ENCODE results near the gene CXXC1.

CXXC1 gene

GRCh38 chr18:50284255-50284885 lies 3.1 kb downstream of the CXXC1 start:
- TF ChIP-seq GATA3 (IDR thresholded peaks at IDR 0.05; ENCODE audit: low read depth, low read length), result no peak
- TF ChIP-seq GATA2 (IDR thresholded peaks at IDR 0.05; ENCODE audit: low read depth, low read length), result no peak

GRCh38 chr18:50283469-50284209 lies 3.9 kb downstream of the CXXC1 start:
- TF ChIP-seq GATA3 (IDR thresholded peaks at IDR 0.05; ENCODE audit: low read depth, low read length) (no peak), GATA2 (IDR thresholded peaks at IDR 0.05; ENCODE audit: low read depth, low read length) (no peak)

GRCh38 chr18:50282521-50283335 lies 4.8 kb downstream of the CXXC1 start:
- TF ChIP-seq GATA3 (IDR thresholded peaks at IDR 0.05; ENCODE audit: low read depth, low read length) (no peak), GATA2 (IDR thresholded peaks at IDR 0.05; ENCODE audit: low read depth, low read length) (no peak)

GRCh38 chr18:50281972-50282520 lies 5.4 kb downstream of the CXXC1 start:
- TF ChIP-seq GATA2 (IDR thresholded peaks at IDR 0.05; ENCODE audit: low read depth, low read length) (no peak), GATA3 (IDR thresholded peaks at IDR 0.05; ENCODE audit: low read depth, low read length) (no peak)

- TF ChIP-seq GATA2 (IDR thresholded peaks at IDR 0.05; ENCODE audit: low read depth, low read length) (no peak), GATA3 (IDR thresholded peaks at IDR 0.05; ENCODE audit: low read depth, low read length) (no peak)
Observed at GRCh38 chr18:50281295-50281971, 6.1 kb downstream of the CXXC1 start, which contains the start of gene MBD1. Gene MBD1, minus strand, starts transcription at chr18:50281523. Its CDS starts 1,531 bp downstream, at chr18:50279992.

GRCh38 chr18:50280707-50281294 lies 6.7 kb downstream of the CXXC1 start:
- TF ChIP-seq GATA2 (IDR thresholded peaks at IDR 0.05; ENCODE audit: low read depth, low read length), result no peak
- TF ChIP-seq GATA3 (IDR thresholded peaks at IDR 0.05; ENCODE audit: low read depth, low read length), result no peak

GRCh38 chr18:50279752-50280151 lies 7.7 kb downstream of the CXXC1 start:
- TF ChIP-seq GATA3 (IDR thresholded peaks at IDR 0.05; ENCODE audit: low read depth, low read length) (no peak), GATA2 (IDR thresholded peaks at IDR 0.05; ENCODE audit: low read depth, low read length) (no peak)

- TF ChIP-seq GATA3 (IDR thresholded peaks at IDR 0.05; ENCODE audit: low read depth, low read length) (no peak), GATA2 (IDR thresholded peaks at IDR 0.05; ENCODE audit: low read depth, low read length) (no peak)
Observed at GRCh38 chr18:50277942-50278341, 9.6 kb downstream of the CXXC1 start.

GRCh38 chr18:50276452-50276851 lies 11.0 kb downstream of the CXXC1 start:
- no peak for TF ChIP-seq GATA3 (IDR thresholded peaks at IDR 0.05; ENCODE audit: low read depth, low read length)
- no peak for TF ChIP-seq GATA2 (IDR thresholded peaks at IDR 0.05; ENCODE audit: low read depth, low read length)

GRCh38 chr18:50275503-50276036 lies 11.9 kb downstream of the CXXC1 start:
- TF ChIP-seq GATA2 (IDR thresholded peaks at IDR 0.05; ENCODE audit: low read depth, low read length), result no peak
- no peak for TF ChIP-seq GATA3 (IDR thresholded peaks at IDR 0.05; ENCODE audit: low read depth, low read length)

GRCh38 chr18:50274941-50275340 lies 12.6 kb downstream of the CXXC1 start:
- no peak for TF ChIP-seq GATA2 (IDR thresholded peaks at IDR 0.05; ENCODE audit: low read depth, low read length)
- no peak for TF ChIP-seq GATA3 (IDR thresholded peaks at IDR 0.05; ENCODE audit: low read depth, low read length)

GRCh38 chr18:50274044-50274442 lies 13.4 kb downstream of the CXXC1 start:
- TF ChIP-seq GATA3 (IDR thresholded peaks at IDR 0.05; ENCODE audit: low read depth, low read length) (no peak), GATA2 (IDR thresholded peaks at IDR 0.05; ENCODE audit: low read depth, low read length) (no peak)
